Measurements from ENCODE around the gene SF3B4. TPM values are rescaled to one million over a fixed set of nuclear protein-coding genes. Genes with fewer than 3 reads are reported as not detected.
A peak's percentile ranks its signal among the peaks of the same experiment; 100 is the strongest.

Gene SF3B4
- total and polyA plus RNA-seq, 2 of the 13 experiments (the other 11 are each of a cell fraction or from before 2014, with no cell fraction given): 13.8 to 14.8 TPM

DNA sequence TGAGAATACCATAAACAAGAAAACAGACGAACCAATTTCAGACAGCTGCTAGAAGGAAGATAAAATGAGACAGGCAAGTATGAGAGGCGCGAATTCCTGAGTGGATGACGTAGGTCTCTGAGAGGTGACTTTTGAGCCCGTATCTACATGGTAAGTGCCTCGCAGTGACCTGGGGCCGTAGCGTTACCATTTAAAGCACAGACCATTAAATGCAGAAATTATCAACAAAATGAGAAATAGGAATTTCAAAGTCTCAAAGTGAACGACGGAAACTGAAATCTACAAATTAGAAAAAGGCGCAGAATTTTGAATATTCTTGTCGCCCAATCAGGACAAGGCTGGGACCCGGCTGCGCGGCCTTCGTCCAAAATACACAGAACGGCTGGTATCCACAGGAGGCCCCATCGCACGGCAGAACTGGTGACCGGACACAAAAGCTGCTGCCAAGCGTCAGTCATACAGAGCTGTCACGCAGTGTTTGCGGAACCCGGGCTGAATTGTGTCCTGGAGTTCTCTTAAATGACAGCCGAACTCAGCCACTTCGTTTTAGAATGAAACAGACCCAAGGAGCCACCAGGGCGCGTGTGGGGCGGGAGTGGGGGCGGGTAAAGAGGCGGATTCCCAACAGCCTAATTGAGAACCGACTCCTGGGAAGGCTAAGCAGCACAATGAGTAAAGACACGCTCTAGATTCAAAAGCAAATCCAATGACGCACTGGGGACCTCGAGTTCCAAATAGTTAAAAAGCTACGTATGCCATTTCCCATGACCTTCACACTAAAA, 42.1 kb downstream of the SF3B4 start (continued):
- TF ChIP-seq, protein P1, sequence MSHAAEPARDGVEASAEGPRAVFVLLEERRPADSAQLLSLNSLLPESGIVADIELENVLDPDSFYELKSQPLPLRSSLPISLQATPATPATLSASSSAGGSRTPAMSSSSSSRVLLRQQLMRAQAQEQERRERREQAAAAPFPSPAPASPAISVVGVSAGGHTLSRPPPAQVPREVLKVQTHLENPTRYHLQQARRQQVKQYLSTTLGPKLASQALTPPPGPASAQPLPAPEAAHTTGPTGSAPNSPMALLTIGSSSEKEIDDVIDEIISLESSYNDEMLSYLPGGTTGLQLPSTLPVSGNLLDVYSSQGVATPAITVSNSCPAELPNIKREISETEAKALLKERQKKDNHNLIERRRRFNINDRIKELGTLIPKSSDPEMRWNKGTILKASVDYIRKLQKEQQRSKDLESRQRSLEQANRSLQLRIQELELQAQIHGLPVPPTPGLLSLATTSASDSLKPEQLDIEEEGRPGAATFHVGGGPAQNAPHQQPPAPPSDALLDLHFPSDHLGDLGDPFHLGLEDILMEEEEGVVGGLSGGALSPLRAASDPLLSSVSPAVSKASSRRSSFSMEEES (CRISPR knock-in tag; IDR thresholded peaks at IDR 0.05): 0 out of 2 replicates have a peak, but pooled peaks have one; percentile 14
- TF ChIP-seq JUND (CRISPR knock-in tag; IDR thresholded peaks at IDR 0.05): no peak
- TF ChIP-seq PAWR (CRISPR knock-in tag; IDR thresholded peaks at IDR 0.05; ENCODE audit: borderline replicate concordance): no peak
- TF ChIP-seq XBP1 (CRISPR knock-in tag; IDR thresholded peaks at IDR 0.05): peak; percentile 42; the same call in 1 of the 2 replicates
- no peak for TF ChIP-seq TBL1XR1 (IDR thresholded peaks at IDR 0.05; ENCODE audit: borderline replicate concordance, low read length, partially characterized antibody)
- TF ChIP-seq, protein P2, sequence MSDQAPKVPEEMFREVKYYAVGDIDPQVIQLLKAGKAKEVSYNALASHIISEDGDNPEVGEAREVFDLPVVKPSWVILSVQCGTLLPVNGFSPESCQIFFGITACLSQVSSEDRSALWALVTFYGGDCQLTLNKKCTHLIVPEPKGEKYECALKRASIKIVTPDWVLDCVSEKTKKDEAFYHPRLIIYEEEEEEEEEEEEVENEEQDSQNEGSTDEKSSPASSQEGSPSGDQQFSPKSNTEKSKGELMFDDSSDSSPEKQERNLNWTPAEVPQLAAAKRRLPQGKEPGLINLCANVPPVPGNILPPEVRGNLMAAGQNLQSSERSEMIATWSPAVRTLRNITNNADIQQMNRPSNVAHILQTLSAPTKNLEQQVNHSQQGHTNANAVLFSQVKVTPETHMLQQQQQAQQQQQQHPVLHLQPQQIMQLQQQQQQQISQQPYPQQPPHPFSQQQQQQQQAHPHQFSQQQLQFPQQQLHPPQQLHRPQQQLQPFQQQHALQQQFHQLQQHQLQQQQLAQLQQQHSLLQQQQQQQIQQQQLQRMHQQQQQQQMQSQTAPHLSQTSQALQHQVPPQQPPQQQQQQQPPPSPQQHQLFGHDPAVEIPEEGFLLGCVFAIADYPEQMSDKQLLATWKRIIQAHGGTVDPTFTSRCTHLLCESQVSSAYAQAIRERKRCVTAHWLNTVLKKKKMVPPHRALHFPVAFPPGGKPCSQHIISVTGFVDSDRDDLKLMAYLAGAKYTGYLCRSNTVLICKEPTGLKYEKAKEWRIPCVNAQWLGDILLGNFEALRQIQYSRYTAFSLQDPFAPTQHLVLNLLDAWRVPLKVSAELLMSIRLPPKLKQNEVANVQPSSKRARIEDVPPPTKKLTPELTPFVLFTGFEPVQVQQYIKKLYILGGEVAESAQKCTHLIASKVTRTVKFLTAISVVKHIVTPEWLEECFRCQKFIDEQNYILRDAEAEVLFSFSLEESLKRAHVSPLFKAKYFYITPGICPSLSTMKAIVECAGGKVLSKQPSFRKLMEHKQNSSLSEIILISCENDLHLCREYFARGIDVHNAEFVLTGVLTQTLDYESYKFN (CRISPR knock-in tag; conservative IDR thresholded peaks at IDR 0.05): 0 out of 2 replicates have a peak, but pooled peaks have one; percentile 27
- TF ChIP-seq, protein P3, sequence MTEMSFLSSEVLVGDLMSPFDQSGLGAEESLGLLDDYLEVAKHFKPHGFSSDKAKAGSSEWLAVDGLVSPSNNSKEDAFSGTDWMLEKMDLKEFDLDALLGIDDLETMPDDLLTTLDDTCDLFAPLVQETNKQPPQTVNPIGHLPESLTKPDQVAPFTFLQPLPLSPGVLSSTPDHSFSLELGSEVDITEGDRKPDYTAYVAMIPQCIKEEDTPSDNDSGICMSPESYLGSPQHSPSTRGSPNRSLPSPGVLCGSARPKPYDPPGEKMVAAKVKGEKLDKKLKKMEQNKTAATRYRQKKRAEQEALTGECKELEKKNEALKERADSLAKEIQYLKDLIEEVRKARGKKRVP (CRISPR knock-in tag; IDR thresholded peaks at IDR 0.05): peak; percentile 45 to 66; a peak in 2 of 4 replicates
- no peak for TF ChIP-seq ZNF550 (CRISPR knock-in tag; IDR thresholded peaks at IDR 0.05; ENCODE audit: borderline replicate concordance)
- peak; percentile 45; the same call in 1 of the 2 replicates for TF ChIP-seq CCDC6 (CRISPR knock-in tag; IDR thresholded peaks at IDR 0.05)
- TF ChIP-seq IRF2 (CRISPR knock-in tag; IDR thresholded peaks at IDR 0.05): 0 out of 2 replicates have a peak, but pooled peaks have one; percentile 0
- no peak for TF ChIP-seq ZNF672 (CRISPR knock-in tag; IDR thresholded peaks at IDR 0.05)
- TF ChIP-seq, protein P4, sequence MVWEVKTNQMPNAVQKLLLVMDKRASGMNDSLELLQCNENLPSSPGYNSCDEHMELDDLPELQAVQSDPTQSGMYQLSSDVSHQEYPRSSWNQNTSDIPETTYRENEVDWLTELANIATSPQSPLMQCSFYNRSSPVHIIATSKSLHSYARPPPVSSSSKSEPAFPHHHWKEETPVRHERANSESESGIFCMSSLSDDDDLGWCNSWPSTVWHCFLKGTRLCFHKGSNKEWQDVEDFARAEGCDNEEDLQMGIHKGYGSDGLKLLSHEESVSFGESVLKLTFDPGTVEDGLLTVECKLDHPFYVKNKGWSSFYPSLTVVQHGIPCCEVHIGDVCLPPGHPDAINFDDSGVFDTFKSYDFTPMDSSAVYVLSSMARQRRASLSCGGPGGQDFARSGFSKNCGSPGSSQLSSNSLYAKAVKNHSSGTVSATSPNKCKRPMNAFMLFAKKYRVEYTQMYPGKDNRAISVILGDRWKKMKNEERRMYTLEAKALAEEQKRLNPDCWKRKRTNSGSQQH (CRISPR knock-in tag; IDR thresholded peaks at IDR 0.05; ENCODE audit: low read depth): no peak
- TF ChIP-seq KDM4B (CRISPR knock-in tag; IDR thresholded peaks at IDR 0.05): no peak
- TF ChIP-seq, protein P5, sequence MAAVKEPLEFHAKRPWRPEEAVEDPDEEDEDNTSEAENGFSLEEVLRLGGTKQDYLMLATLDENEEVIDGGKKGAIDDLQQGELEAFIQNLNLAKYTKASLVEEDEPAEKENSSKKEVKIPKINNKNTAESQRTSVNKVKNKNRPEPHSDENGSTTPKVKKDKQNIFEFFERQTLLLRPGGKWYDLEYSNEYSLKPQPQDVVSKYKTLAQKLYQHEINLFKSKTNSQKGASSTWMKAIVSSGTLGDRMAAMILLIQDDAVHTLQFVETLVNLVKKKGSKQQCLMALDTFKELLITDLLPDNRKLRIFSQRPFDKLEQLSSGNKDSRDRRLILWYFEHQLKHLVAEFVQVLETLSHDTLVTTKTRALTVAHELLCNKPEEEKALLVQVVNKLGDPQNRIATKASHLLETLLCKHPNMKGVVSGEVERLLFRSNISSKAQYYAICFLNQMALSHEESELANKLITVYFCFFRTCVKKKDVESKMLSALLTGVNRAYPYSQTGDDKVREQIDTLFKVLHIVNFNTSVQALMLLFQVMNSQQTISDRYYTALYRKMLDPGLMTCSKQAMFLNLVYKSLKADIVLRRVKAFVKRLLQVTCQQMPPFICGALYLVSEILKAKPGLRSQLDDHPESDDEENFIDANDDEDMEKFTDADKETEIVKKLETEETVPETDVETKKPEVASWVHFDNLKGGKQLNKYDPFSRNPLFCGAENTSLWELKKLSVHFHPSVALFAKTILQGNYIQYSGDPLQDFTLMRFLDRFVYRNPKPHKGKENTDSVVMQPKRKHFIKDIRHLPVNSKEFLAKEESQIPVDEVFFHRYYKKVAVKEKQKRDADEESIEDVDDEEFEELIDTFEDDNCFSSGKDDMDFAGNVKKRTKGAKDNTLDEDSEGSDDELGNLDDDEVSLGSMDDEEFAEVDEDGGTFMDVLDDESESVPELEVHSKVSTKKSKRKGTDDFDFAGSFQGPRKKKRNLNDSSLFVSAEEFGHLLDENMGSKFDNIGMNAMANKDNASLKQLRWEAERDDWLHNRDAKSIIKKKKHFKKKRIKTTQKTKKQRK (IDR thresholded peaks at IDR 0.05; ENCODE audit: low read length): no peak
- TF ChIP-seq KLF11 (CRISPR knock-in tag; IDR thresholded peaks at IDR 0.05): no peak
- TF ChIP-seq FOXM1 (CRISPR knock-in tag; IDR thresholded peaks at IDR 0.05): no peak
- TF ChIP-seq MAFF (IDR thresholded peaks at IDR 0.05; ENCODE audit: low read depth, low read length): no peak

Data from HepG2 (cell line).